ENCODE results near the gene SERTM2.
"Not testable (repeated sequence)": the region's sequence is repeated elsewhere in the genome, so short reads cannot be mapped to it uniquely, and the experiment has no call there.

Gene SERTM2

DNA sequence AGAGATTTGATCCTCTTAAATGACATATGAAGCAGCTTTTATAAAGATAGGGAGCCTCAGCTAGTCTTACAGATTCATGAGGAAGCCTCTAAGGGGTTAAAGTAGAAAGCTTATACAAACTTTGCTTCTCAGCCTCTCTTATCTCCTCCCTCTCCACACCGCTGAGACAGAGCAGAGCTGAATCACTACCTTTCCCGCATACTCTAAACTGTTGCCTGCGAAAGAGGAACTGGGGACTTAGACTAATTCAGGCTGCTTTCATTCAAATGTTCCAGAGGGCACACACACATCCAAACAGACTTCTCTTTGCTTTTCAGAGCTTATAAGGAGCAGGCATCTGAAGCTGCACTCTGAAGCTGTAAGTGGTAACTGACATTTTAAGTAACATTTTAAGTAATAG is at the start of gene SERTM2:
Gene SERTM2 (plus strand): TSS at position 169 of the 400 bp plus-strand sequence. CDS start 7,213 bp downstream, outside the sequence.
- no peak for DNase-seq

- DNase-seq, result no peak
These were observed 45.8 kb upstream of the SERTM2 start for GRCh38 chrX:111465669-111466068.

DNA sequence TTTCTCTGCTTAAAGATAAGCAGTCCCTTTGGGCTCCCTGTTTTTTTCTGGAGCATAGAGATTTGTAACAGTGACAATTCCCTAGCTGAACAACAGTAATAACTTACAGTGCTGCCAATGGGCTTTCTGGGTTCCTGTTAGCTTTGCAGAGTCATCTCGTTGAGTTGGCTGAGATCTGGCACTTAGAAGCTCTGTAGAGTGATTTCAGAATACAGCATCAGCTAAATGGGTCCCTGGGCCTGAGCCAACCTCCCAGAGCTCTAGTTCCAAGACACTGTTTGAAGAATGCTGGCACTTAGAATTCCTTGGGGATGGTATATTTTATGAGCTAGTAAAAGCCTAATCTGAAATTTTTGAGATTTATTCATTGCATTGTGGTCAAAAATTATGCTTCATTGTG is 43.5 kb upstream of the SERTM2 start:
- DNase-seq, result no peak

DNA sequence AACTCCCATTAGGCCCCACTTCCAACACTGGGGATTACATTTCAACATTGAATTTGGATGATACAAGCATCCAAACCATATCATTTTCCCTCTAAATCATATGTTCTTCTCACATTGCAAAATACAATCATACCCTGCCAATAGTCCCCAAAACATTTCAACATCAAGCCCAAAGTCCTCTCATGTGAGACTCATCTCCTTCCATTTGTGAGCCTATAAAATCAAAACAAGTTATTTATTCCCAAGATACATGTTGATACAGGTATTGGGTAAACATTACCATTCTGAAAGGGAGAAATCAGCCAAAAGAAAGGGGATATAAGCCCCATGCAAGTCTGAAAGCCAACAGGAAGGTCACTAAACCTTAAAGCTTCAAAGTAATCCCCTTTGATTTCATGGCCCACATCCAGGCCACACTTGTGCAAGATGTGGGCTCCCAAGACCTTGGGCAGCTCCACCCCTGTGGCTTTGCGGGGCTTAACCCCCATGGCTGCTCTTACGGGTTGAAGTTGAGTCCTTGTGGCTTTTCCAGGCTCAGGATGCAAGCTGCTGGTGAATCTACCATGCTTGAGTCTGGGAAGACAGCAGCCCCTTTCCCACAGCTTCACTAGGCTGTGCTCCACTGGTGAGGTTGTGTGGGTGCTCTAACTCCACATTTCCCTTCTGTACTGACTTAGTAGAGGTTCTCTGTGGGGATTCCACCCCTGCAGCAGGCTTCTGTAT is 40.6 kb upstream of the SERTM2 start:
- DNase-seq, result no peak

DNA sequence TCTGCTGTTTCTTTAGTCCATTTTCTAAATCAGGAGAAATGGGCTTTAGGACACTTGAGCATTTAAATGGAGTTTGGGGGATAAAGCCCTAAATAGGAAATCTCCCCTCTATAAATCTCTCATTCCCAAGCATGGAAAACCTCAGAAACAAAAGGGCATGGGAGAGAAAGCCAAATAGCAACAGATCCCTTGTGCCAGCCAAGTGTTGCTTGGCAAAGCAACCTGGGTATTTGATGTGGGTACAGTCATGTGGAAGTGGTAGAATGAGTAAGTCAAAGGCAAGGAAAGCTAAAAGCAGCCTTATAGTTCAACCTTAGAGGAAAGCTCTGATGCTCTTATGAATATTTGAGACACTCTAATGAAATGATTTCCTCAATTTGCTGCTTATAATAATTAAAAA is 29.5 kb upstream of the SERTM2 start:
- no peak for DNase-seq

GRCh38 chrX:111483135-111483534 is 28.3 kb upstream of the SERTM2 start:
- no peak for DNase-seq

DNA sequence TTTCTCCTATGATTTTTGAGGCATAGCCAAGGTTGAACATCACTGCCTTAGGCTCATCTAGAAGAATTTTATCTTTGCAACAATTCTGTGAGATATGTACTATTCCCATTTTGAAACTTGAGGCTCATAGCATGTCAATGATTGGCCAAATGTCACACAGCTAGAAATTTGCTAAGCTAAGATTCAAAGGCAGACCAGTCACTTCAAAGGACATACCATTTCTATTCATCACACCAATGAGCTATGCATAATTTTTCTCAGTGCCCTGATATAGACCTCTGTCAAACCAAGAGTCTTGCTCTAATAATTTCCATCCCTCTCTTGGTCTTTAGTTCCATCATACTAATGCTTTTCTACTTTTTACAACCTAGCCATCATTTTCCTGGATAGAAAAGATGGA is 27.6 kb upstream of the SERTM2 start:
- no peak for DNase-seq

DNA sequence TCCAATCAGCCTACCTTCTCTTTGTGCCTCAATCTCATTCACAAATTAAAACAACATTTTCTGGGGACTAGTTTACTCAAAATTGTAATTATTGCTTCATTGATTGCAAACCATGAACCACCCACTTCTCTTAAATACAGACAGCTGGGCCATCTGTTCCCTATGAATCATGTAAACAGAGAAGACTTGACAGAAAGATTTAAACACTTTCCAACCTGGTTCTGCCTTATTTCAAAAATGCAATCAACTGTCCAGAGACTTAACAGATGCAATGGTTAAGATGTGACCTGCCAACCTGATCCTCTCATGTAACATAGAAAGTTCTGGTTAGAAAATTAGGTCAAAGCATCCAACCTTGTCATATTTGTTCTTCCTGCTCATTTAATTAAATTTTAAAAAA is 20.8 kb upstream of the SERTM2 start:
- no peak for DNase-seq

DNA sequence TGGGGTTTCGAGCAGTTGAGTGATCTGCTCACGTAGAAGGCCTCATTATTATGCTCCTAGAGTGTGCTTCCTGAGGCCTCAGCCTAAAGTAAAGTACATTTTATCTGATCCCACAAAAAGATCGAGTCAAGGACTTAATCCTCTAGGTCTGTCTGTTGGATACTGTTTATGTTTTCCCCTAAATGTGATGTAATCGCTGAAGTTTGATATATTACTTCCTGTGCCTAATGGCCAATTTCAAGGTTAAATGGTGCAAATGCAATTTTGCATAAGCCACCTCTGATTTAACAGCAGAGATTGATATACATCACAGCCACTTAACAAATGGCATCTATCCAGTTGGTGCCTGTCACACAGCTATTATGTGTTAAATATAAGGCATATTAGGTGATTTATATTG is 19.4 kb upstream of the SERTM2 start:
- DNase-seq, result no peak

DNA sequence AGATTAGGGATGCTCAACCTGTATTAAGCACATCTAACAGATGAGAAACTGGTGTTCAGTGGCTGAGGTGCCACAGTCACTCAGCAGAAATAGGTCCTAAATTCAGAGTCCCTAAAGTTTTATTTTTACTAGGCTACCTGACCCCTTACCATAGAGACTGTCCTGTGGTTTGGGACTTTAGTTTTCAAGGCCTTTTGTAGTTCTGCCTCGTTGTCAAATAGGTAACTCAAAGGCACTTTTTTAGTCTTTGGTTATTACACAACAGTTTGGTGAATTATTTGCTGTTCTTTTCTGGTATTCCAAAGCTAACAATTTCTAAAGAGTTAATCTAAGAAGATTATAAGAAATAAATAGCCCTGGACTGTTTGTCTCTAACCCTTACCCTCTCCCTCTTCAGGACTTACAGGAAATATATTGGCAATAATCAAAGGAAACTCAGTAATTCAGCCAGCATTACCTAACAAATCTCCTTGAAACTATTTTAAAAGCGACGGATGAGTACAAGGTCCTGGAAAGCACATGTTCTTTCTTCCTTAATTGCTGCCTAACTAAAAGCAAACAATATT is 12.8 kb upstream of the SERTM2 start:
- no peak for DNase-seq

GRCh38 chrX:111503485-111503993 is 7.9 kb upstream of the SERTM2 start:
- DNase-seq, result no peak

GRCh38 chrX:111504941-111505340 is 6.5 kb upstream of the SERTM2 start:
- no peak for DNase-seq

DNA sequence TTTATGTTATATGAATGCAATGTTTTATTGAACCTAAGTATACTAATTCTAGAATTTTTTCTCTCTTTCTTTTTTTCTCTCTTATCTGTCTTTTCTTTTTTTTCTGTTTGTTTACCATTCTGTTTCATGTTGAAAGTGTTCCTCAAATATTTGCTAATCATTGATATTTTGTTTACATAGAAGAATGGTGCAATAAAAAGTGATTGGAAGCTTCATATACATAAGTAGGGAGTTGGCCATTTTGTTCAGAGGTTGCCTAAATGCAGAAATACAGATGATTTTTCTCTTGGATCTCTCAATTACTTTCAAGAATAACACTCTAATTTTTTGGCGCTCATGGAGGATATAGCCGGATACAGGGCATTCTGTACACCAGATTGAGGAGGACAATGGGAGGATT is 5.7 kb upstream of the SERTM2 start:
- DNase-seq, result no peak

DNA sequence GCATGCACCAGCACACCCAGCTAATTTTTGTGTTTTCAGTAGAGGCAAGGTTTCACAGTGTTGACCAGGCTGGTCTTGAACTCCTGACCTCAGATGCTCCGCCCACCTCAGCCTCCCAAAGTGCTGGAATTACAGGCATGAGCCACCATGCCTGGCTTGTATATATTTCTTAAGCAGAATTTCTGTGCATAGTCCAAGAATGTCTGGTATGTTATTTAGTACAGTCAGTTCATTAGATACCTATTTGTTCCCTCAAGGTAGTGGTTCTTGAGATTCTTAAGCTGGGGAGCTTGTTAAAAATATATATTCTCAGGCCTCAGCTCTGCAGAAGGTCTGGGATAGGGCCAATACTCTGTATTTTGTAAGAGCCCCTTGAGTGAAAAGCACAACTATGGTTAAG is 4.6 kb upstream of the SERTM2 start:
- DNase-seq, result no peak

DNA sequence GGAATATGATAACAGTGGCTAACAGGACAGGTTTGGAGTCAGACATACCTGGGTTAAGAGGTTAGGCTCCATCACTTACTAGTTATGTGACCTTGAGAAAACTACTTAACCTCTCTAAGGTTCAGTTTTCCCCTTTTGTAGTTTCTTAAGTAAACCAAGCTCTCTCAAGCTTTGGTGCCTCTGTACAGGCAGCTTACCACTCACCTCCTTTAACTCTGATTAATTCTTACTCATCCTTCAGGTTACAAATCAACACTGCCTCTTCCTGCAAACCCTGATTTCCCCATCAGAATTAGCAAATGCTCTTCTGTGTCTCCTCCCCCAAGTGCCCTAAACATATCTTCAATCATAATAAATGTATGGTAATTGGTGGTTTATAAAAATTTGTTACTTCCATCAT is 3.5 kb upstream of the SERTM2 start:
- no peak for DNase-seq

DNA sequence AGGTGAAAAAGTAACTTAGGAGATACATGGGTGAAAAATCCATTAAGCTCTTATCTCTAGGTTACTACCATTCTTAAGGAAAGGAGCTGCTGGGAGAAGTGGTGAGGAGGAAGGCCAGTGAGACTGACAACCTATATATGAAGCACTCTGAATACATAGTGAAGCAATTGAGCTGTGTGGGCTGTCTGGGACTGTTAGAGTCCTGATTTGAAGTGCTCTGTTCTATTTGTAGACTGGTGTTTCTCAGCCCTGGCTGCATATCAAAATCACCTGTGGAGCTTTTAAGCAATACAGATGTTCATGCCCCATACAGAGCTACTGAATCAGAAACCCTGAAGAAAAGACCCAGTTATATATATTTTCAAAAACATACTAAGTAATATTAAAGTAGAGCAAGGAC is 3.9 kb downstream of the SERTM2 start:
- no peak for DNase-seq

- no peak for DNase-seq
These were observed 7.2 kb downstream of the SERTM2 start for GRCh38 chrX:111518667-111519066.

DNA sequence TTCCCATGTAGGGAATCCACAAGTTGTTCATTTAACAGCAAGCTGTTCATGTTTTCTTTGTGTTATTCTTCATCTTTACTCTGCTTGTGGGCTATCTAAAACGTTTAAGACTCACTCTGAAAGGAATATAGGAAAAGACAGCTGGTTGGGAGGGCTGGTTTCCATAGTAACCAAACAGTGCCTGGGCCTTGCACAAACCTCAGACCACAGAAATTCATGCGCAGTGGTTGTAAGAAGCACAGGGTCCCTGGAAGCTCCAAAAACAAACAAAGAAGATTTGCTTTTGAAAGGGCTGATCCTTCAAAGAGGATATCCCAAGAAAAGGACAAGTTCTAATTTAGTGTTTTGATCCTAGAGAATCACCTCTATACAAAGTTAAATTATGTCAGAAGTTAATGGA is 7.8 kb downstream of the SERTM2 start:
- DNase-seq, result no peak

DNA sequence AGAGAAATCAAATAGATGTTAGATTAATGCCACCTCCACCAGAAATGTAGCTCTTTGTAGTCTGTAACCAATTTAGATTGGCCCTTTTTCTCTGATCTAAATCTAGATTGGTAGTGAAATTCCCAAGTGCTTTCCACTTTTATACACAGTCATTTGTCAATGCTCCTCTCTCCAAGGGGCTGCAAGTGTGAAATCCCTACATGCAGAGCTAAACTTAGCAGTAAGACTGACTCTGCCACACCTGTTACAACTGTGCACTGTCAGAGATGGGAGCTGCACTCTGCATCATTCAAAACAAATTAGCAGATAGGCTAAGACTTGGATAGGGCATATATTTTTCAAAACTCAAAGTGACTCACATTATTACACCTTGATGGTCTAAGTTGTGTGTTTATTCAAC is 9.1 kb downstream of the SERTM2 start:
- DNase-seq, result no peak

DNA sequence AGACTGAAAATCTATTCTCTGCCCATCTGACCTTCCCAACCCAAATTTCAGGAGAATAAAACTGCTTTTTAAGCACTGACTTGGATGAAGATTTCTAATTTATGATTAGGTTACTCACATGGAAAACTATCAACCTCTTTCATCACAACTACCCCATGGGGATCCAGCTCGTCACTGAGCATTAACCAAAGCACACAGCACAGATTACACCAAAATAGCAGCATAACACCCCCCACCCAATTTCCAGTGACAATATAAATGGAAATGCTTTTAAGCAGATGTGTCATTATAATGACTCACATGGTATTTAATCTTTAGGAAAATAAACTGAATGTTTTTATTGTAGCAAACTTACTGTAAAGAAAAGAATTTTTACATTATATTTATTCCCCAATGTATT is 9.7 kb downstream of the SERTM2 start:
- DNase-seq, result no peak

DNA sequence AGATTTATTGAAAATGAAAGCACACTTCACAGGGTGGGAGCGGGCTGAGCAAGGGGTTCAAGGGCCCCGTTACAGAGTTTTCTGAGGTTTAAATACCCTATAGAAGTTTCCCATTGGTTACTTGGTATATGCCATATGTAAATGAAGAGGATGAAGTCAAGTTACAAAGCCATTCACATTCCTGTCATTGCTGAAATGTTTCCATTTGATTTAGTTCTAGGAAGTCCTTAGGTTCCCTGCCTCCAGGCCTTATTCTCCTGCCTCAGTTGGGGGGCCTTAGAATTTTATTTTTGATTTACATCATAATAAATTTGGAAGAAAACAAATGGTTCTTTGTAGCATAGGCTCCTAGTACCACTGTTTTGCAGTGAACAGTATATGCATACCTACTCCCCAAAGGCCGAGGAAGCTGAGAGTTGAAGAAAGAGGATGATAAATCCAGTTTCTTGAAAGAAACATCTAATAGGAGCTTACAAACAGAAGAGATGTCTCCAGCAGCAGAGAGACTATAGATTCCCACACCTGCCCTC is 31.8 kb downstream of the SERTM2 start:
- DNase-seq, result no peak

DNA sequence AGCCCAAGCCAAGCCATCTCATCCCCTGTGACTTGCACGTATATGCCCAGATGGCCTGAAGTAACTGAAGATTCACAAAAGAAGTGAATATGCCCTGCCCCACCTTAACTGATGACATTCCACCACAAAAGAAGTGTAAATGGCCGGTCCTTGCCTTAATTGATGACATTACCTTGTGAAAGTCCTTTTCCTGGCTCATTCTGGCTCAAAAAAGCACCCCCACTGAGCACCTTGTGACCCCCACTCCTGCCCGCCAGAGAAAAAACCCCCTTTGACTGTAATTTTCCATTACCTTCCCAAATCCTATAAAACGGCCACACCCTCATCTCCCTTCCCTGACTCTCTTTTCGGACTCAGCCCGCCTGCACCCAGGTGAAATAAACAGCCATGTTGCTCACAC is 37.8 kb downstream of the SERTM2 start:
- not testable (repeated sequence) for DNase-seq

GRCh38 chrX:111555406-111555958 is 44.0 kb downstream of the SERTM2 start:
- DNase-seq, result no peak

GRCh38 chrX:111560801-111561200 is 49.4 kb downstream of the SERTM2 start:
- no peak for DNase-seq
